ENCODE results near the gene RPL37A. TPM values are rescaled to one million over a fixed set of nuclear protein-coding genes. Genes with fewer than 3 reads are reported as not detected.

RPL37A gene
- total RNA-seq, 2 donors from 2014 or later: 3,400 to 3,972 TPM

- Mint-ChIP-seq H3K9me3 (no peaks in the 10 kb centered on the region), H3K36me3 (no peaks in the 10 kb centered on the region), H3K27ac (no peak overlapping the region)
- ATAC-seq (no peak), DNase-seq (ENCODE audit: low spot score in 2 of 2) (no peak)
These were observed 27.3 kb downstream of the RPL37A start for GRCh38 chr2:216525972-216526371.

- DNase-seq (ENCODE audit: low spot score in 2 of 2) (no peak), ATAC-seq (no peak)
- H3K9me3 Mint-ChIP-seq: no peaks in the 10 kb centered on the region
- no peaks in the 10 kb centered on the region for H3K36me3 Mint-ChIP-seq
- no peak overlapping the region for H3K27ac Mint-ChIP-seq
These were observed 28.3 kb downstream of the RPL37A start for GRCh38 chr2:216526939-216527338.

GRCh38 chr2:216527600-216527999, 29.0 kb downstream of the RPL37A start:
- no peaks in the 10 kb centered on the region for H3K36me3 Mint-ChIP-seq
- no peak for DNase-seq (ENCODE audit: low spot score in 2 of 2)
- H3K27ac Mint-ChIP-seq: no peak overlapping the region
- no peak for ATAC-seq
- H3K9me3 Mint-ChIP-seq: no peaks in the 10 kb centered on the region

DNA sequence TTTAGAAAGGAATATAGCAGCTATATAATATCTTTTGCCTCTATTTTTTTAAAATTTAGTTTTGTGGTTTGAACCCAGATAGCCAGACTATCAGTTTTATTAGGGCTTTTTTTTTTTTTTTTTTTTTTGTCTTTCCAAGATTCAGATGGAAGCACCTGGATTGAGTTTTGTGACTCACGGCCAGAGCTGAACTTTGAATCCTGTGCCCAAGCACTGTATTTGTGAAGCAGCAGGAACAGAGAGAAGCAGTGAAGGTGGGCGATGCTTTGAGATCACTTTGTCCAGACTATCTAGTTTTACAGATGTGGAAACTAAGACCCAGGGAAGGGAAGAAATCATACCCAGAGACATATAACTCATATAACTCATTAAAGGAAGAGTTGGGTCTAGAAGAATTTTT, 33.9 kb downstream of the RPL37A start:
- Mint-ChIP-seq H3K9me3 (no peaks in the 10 kb centered on the region), H3K27ac (no peak overlapping the region), H3K36me3 (no peaks in the 10 kb centered on the region)
- no peak for ATAC-seq
- no peak for DNase-seq (ENCODE audit: low spot score in 2 of 2)

GRCh38 chr2:216533609-216534008, 35.0 kb downstream of the RPL37A start:
- H3K9me3 Mint-ChIP-seq: no peaks in the 10 kb centered on the region
- H3K27ac Mint-ChIP-seq: no peak overlapping the region
- ATAC-seq (no peak), DNase-seq (ENCODE audit: low spot score in 2 of 2) (no peak)
- no peaks in the 10 kb centered on the region for H3K36me3 Mint-ChIP-seq

DNA sequence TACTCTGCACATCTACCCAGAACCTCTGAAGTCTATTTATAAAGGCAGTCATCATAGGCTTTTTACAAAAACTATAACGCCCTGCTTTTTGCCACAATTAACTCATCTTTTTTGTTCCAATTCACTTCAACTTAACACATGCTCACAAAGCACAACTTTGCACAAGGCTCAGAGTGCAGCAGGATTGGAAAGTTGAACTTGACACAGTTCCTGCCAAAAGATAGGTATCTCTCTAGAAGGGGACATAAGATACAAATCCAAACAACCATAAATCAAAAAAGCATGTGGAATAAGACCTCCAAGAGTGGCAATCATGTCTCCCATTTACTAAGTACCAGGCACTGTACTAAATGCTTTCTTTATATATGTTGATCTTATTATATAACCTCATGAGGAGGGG, 36.2 kb downstream of the RPL37A start:
- Mint-ChIP-seq H3K36me3 (no peaks in the 10 kb centered on the region), H3K9me3 (no peaks in the 10 kb centered on the region), H3K27ac (no peak overlapping the region)
- no peak for DNase-seq (ENCODE audit: low spot score in 2 of 2)
- no peak for ATAC-seq

DNA sequence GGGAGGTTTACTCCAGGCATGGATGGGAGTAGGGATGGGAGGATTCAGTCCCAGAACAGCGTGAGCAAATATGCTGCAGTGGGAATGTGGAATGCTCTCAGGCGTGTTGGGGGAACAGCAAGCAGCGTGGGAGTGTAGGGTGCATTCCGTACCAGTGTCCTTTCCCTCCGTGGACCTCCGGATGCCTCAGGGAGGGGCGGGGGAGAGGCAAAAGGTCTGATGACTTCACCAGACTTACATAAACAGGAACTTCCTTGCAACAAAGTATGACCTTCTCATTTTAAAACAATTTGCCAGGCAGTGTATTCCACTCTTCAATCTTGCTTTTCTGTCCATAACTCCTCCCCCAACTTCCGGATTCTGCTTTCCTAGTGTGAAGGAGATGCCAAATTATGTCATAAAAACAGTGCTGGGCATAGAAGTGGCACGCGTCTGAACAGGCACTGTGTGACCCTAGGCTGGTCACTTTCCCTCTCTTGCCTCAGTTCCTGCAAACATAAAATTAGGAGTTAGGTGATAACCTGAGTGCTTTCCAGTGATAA, 36.9 kb downstream of the RPL37A start:
- ATAC-seq: no peak
- Mint-ChIP-seq H3K27ac (no peak overlapping the region), H3K36me3 (no peaks in the 10 kb centered on the region), H3K9me3 (no peaks in the 10 kb centered on the region)
- DNase-seq (ENCODE audit: low spot score in 2 of 2): no peak

DNA sequence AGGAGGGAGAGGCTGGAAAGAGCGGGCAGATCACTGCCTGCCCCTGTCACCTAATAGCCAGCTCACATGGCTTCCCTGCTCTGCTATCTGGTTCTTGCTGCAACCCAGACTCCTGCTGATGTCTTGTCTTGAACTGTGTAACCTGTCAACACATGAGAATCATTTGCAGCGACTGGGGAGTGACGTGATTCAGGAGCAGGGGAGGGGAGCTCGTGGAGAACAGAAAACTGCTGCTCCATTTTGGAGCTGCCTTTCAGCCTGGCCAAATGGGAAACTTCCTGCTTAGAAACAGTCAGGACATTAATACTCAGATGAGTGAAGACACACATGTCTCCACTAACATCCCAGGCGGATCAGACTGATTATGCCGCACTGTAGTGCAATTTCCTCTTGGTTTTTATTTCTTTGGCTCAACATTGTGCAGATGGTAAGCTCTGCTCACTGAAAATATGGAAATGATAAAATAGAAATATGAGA, 38.1 kb downstream of the RPL37A start:
- ATAC-seq (no peak), DNase-seq (ENCODE audit: low spot score in 2 of 2) (no peak)
- H3K36me3 Mint-ChIP-seq: no peaks in the 10 kb centered on the region
- H3K27ac Mint-ChIP-seq: no peak overlapping the region
- H3K9me3 Mint-ChIP-seq: no peaks in the 10 kb centered on the region

- H3K9me3 Mint-ChIP-seq: no peaks in the 10 kb centered on the region
- DNase-seq (ENCODE audit: low spot score in 2 of 2) (no peak), ATAC-seq (no peak)
- H3K36me3 Mint-ChIP-seq: no peaks in the 10 kb centered on the region
- no peak overlapping the region for H3K27ac Mint-ChIP-seq
These were observed 38.7 kb downstream of the RPL37A start for GRCh38 chr2:216537366-216537765.

- Mint-ChIP-seq H3K9me3 (no peaks in the 10 kb centered on the region), H3K36me3 (no peaks in the 10 kb centered on the region), H3K27ac (peak overlapping the region in 1 of 2 donors; percentile 31)
- ATAC-seq (no peak), DNase-seq (ENCODE audit: low spot score in 2 of 2) (no peak)
These were observed 39.9 kb downstream of the RPL37A start for GRCh38 chr2:216538538-216538937.

GRCh38 chr2:216539120-216539519, 40.5 kb downstream of the RPL37A start:
- no peaks in the 10 kb centered on the region for H3K9me3 Mint-ChIP-seq
- DNase-seq (ENCODE audit: low spot score in 2 of 2): no peak
- no peaks in the 10 kb centered on the region for H3K36me3 Mint-ChIP-seq
- no peak overlapping the region for H3K27ac Mint-ChIP-seq
- no peak for ATAC-seq

GRCh38 chr2:216539791-216540241, 41.2 kb downstream of the RPL37A start:
- ATAC-seq (no peak), DNase-seq (ENCODE audit: low spot score in 2 of 2) (no peak)
- Mint-ChIP-seq H3K9me3 (no peaks in the 10 kb centered on the region), H3K36me3 (no peaks in the 10 kb centered on the region), H3K27ac (no peak overlapping the region)

GRCh38 chr2:216540920-216541319, 42.3 kb downstream of the RPL37A start:
- Mint-ChIP-seq H3K9me3 (no peaks in the 10 kb centered on the region), H3K27ac (no peak overlapping the region), H3K36me3 (no peaks in the 10 kb centered on the region)
- ATAC-seq: no peak
- DNase-seq (ENCODE audit: low spot score in 2 of 2): no peak

DNA sequence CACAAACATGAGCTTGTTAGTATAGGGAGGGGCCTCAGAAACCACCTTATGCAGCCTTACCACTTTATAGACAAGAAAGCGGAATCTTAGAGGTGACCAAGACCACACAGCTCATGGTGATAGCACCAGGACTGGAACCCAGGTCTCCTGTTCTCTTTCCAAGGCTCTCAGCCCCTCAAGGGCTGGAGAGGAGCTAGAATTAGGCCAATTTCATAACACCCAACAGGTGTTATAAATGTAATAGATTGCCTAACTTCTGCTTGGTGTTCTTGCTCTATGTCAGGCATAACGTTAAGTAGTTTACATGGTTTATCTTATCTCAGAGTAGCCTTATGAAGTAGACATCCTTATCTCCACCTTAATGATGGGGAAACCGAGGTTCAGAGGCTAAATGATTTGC, 42.9 kb downstream of the RPL37A start:
- Mint-ChIP-seq H3K27ac (no peak overlapping the region), H3K36me3 (no peaks in the 10 kb centered on the region), H3K9me3 (no peaks in the 10 kb centered on the region)
- DNase-seq (ENCODE audit: low spot score in 2 of 2) (no peak), ATAC-seq (no peak)

GRCh38 chr2:216545359-216545758, 46.7 kb downstream of the RPL37A start:
- DNase-seq (ENCODE audit: low spot score in 2 of 2): no peak
- no peaks in the 10 kb centered on the region for H3K9me3 Mint-ChIP-seq
- no peak for ATAC-seq
- no peaks in the 10 kb centered on the region for H3K36me3 Mint-ChIP-seq
- no peak overlapping the region for H3K27ac Mint-ChIP-seq

DNA sequence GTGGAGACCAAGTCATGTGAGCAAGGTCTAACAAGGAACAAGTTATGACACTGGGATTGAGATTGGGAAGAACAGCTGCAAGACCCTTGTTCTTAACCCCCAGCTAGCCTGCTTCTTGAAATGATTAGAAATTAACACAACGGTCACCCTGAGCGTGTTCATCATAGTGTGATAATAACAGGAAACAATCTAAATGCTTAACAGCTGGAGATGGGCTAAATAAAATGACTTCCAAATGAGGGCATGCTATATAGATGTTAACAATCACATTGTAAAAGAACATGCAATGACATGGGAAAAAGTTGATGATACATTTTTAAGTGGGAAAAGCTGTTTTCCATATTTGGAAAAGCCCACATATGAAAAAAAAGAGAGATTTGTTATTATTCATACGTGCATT, 47.6 kb downstream of the RPL37A start:
- H3K9me3 Mint-ChIP-seq: no peaks in the 10 kb centered on the region
- ATAC-seq: no peak
- H3K27ac Mint-ChIP-seq: no peak overlapping the region
- no peak for DNase-seq (ENCODE audit: low spot score in 2 of 2)
- H3K36me3 Mint-ChIP-seq: no peaks in the 10 kb centered on the region

GRCh38 chr2:216546641-216547403, 48.2 kb downstream of the RPL37A start:
- no peaks in the 10 kb centered on the region for H3K36me3 Mint-ChIP-seq
- ATAC-seq: no peak
- H3K9me3 Mint-ChIP-seq: no peaks in the 10 kb centered on the region
- DNase-seq (ENCODE audit: low spot score in 2 of 2): no peak
- no peak overlapping the region for H3K27ac Mint-ChIP-seq

- ATAC-seq (no peak), DNase-seq (ENCODE audit: low spot score in 2 of 2) (no peak)
- H3K27ac Mint-ChIP-seq: no peak overlapping the region
- H3K36me3 Mint-ChIP-seq: no peaks in the 10 kb centered on the region
- H3K9me3 Mint-ChIP-seq: no peaks in the 10 kb centered on the region
These were observed 50.3 kb downstream of the RPL37A start for GRCh38 chr2:216548901-216549331.

All from activated naive CD4-positive, alpha-beta T cell treated with anti-CD3 and anti-CD28 coated beads, Interleukin-2, amount 50 U/mL, for 72 hours (primary cell).